ENCODE results near the gene NKTR.

NKTR gene

GRCh38 chr3:42633544-42633943, 33.1 kb downstream of the NKTR start:
- no peaks in the 10 kb centered on the region for H3K27me3 ChIP-seq (ENCODE audit: control insufficient read depth, insufficient read depth, low read length)
- H3K4me1 ChIP-seq (ENCODE audit: control insufficient read depth, low read depth, low read length): peaks cover 19% of the 10 kb centered on the region
- no peak overlapping the region for H3K4me3 ChIP-seq (ENCODE audit: low read length)
- no peaks in the 10 kb centered on the region for H3K9me3 ChIP-seq (ENCODE audit: control insufficient read depth, low read depth, low read length)
- no peak overlapping the region for H3K27ac ChIP-seq (ENCODE audit: low read length)
- H3K36me3 ChIP-seq (ENCODE audit: control insufficient read depth, low read depth, low read length): peaks cover 83% of the 10 kb centered on the region
- no peak overlapping the region for H3K9ac ChIP-seq (ENCODE audit: low read length)

- no peak overlapping the region for H3K4me3 ChIP-seq (ENCODE audit: low read length)
- no peak overlapping the region for H3K27ac ChIP-seq (ENCODE audit: low read length)
- H3K9ac ChIP-seq (ENCODE audit: low read length): no peak overlapping the region
- H3K27me3 ChIP-seq (ENCODE audit: control insufficient read depth, insufficient read depth, low read length): no peaks in the 10 kb centered on the region
- peaks cover 16% of the 10 kb centered on the region for H3K4me1 ChIP-seq (ENCODE audit: control insufficient read depth, low read depth, low read length)
- peaks cover 95% of the 10 kb centered on the region for H3K36me3 ChIP-seq (ENCODE audit: control insufficient read depth, low read depth, low read length)
- H3K9me3 ChIP-seq (ENCODE audit: control insufficient read depth, low read depth, low read length): no peaks in the 10 kb centered on the region
Observed at GRCh38 chr3:42635111-42635510, 34.6 kb downstream of the NKTR start.

- H3K4me1 ChIP-seq (ENCODE audit: control insufficient read depth, low read depth, low read length): no peaks in the 10 kb centered on the region
- H3K4me3 ChIP-seq (ENCODE audit: low read length): no peak overlapping the region
- H3K9ac ChIP-seq (ENCODE audit: low read length): no peak overlapping the region
- H3K27me3 ChIP-seq (ENCODE audit: control insufficient read depth, insufficient read depth, low read length): no peaks in the 10 kb centered on the region
- peaks cover 92% of the 10 kb centered on the region for H3K36me3 ChIP-seq (ENCODE audit: control insufficient read depth, low read depth, low read length)
- H3K27ac ChIP-seq (ENCODE audit: low read length): no peak overlapping the region
- no peaks in the 10 kb centered on the region for H3K9me3 ChIP-seq (ENCODE audit: control insufficient read depth, low read depth, low read length)
Observed at GRCh38 chr3:42637001-42637400, 36.5 kb downstream of the NKTR start.

GRCh38 chr3:42638339-42638842, 37.9 kb downstream of the NKTR start:
- Histone ChIP-seq H3K27ac (ENCODE audit: low read length) (no peak overlapping the region), H3K27me3 (ENCODE audit: control insufficient read depth, insufficient read depth, low read length) (no peaks in the 10 kb centered on the region), H3K9ac (ENCODE audit: low read length) (no peak overlapping the region), H3K9me3 (ENCODE audit: control insufficient read depth, low read depth, low read length) (no peaks in the 10 kb centered on the region), H3K4me1 (ENCODE audit: control insufficient read depth, low read depth, low read length) (no peaks in the 10 kb centered on the region), H3K4me3 (ENCODE audit: low read length) (no peak overlapping the region), H3K36me3 (ENCODE audit: control insufficient read depth, low read depth, low read length) (peaks cover 93% of the 10 kb centered on the region)

DNA sequence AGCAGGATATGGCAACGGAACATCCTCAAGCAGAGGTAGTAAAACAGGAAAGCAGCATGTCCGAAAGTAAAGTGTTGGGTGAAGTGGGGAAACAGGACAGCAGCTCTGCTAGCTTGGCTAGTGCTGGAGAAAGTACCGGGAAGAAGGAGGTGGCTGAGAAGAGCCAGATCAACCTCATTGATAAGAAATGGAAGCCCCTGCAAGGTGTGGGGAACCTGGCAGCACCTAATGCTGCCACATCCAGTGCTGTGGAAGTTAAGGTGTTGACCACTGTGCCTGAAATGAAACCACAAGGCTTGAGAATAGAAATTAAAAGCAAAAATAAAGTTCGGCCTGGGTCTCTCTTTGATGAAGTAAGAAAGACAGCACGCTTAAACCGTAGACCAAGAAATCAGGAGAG, 38.7 kb downstream of the NKTR start:
- H3K9me3 ChIP-seq (ENCODE audit: control insufficient read depth, low read depth, low read length): no peaks in the 10 kb centered on the region
- H3K4me1 ChIP-seq (ENCODE audit: control insufficient read depth, low read depth, low read length): no peaks in the 10 kb centered on the region
- no peak overlapping the region for H3K4me3 ChIP-seq (ENCODE audit: low read length)
- H3K9ac ChIP-seq (ENCODE audit: low read length): no peak overlapping the region
- H3K27me3 ChIP-seq (ENCODE audit: control insufficient read depth, insufficient read depth, low read length): no peaks in the 10 kb centered on the region
- no peak overlapping the region for H3K27ac ChIP-seq (ENCODE audit: low read length)
- peaks cover 92% of the 10 kb centered on the region for H3K36me3 ChIP-seq (ENCODE audit: control insufficient read depth, low read depth, low read length)

- Histone ChIP-seq H3K4me3 (ENCODE audit: low read length) (no peak overlapping the region), H3K9me3 (ENCODE audit: control insufficient read depth, low read depth, low read length) (no peaks in the 10 kb centered on the region), H3K27me3 (ENCODE audit: control insufficient read depth, insufficient read depth, low read length) (no peaks in the 10 kb centered on the region), H3K9ac (ENCODE audit: low read length) (no peak overlapping the region), H3K36me3 (ENCODE audit: control insufficient read depth, low read depth, low read length) (peaks cover 91% of the 10 kb centered on the region), H3K27ac (ENCODE audit: low read length) (no peak overlapping the region), H3K4me1 (ENCODE audit: control insufficient read depth, low read depth, low read length) (no peaks in the 10 kb centered on the region)
Observed at GRCh38 chr3:42640129-42640528, 39.6 kb downstream of the NKTR start.

DNA sequence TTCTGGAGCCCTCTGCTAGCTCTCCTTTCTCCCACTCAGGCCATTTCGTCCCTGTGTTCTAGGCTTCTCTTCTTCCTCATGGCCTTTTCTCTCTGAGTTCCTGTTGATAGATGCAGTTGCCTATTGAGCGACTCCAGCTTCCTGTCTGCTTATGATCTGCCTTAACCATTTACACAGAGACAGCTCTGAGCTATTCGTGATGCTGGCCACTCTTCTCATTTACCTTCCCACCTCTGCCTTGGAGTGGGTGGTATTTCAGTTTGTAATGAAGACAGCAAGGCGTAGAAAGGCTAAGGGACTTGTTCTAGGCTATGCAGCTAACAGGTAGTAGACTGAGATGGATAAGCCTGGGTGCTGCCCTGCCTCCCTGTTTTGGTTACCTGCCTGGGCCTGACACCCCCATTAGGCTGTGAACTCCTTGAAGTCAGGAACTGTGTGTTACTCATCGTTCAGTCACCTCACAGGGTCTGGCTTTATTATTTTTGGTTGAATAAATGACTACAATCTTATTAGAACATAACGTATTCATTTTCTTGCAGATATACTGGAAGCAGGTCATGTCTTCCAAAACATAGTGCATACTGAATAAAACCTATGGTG, 40.4 kb downstream of the NKTR start:
- Histone ChIP-seq H3K27ac (ENCODE audit: low read length) (no peak overlapping the region), H3K36me3 (ENCODE audit: control insufficient read depth, low read depth, low read length) (peaks cover 93% of the 10 kb centered on the region), H3K27me3 (ENCODE audit: control insufficient read depth, insufficient read depth, low read length) (no peaks in the 10 kb centered on the region), H3K4me3 (ENCODE audit: low read length) (no peak overlapping the region), H3K4me1 (ENCODE audit: control insufficient read depth, low read depth, low read length) (no peaks in the 10 kb centered on the region), H3K9me3 (ENCODE audit: control insufficient read depth, low read depth, low read length) (no peaks in the 10 kb centered on the region), H3K9ac (ENCODE audit: low read length) (no peak overlapping the region)

- H3K36me3 ChIP-seq (ENCODE audit: control insufficient read depth, low read depth, low read length): peaks cover 54% of the 10 kb centered on the region
Observed at GRCh38 chr3:42647821-42648459, 47.5 kb downstream of the NKTR start.

DNA sequence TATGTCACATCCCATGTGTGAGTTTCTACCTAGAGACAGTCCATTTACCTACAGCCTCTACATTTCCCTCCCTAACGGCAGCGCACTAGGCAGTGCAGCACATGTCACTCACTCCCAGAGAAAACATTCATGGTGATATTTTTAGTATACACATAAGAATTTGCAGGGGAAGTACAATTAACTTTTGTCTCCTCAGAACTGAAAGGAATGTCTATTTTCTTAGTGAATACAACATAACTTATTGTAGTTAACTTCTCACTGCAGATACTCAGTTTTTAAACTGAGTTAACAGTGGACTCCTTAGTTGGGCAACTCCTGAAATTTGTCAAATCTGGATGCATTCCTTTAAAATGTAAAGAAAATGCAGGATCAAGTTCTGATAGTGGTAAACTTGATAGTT, 48.5 kb downstream of the NKTR start:
- Histone ChIP-seq H3K27me3 (ENCODE audit: control insufficient read depth, insufficient read depth, low read length) (no peaks in the 10 kb centered on the region), H3K4me1 (ENCODE audit: control insufficient read depth, low read depth, low read length) (peaks cover 31% of the 10 kb centered on the region), H3K9ac (ENCODE audit: low read length) (no peak overlapping the region), H3K4me3 (ENCODE audit: low read length) (no peak overlapping the region), H3K36me3 (ENCODE audit: control insufficient read depth, low read depth, low read length) (peaks cover 43% of the 10 kb centered on the region), H3K9me3 (ENCODE audit: control insufficient read depth, low read depth, low read length) (no peaks in the 10 kb centered on the region), H3K27ac (ENCODE audit: low read length) (no peak overlapping the region)

More at GRCh38 chr3:42647821-42648459, 47.5 kb downstream of the NKTR start:
- Histone ChIP-seq H3K4me1 (ENCODE audit: control insufficient read depth, low read depth, low read length) (peaks cover 24% of the 10 kb centered on the region), H3K9ac (ENCODE audit: low read length) (no peak overlapping the region), H3K9me3 (ENCODE audit: control insufficient read depth, low read depth, low read length) (no peaks in the 10 kb centered on the region), H3K27me3 (ENCODE audit: control insufficient read depth, insufficient read depth, low read length) (no peaks in the 10 kb centered on the region), H3K4me3 (ENCODE audit: low read length) (no peak overlapping the region), H3K27ac (ENCODE audit: low read length) (no peak overlapping the region)

GRCh38 chr3:42649783-42650182, 49.3 kb downstream of the NKTR start:
- no peaks in the 10 kb centered on the region for H3K9me3 ChIP-seq (ENCODE audit: control insufficient read depth, low read depth, low read length)
- no peak overlapping the region for H3K9ac ChIP-seq (ENCODE audit: low read length)
- H3K36me3 ChIP-seq (ENCODE audit: control insufficient read depth, low read depth, low read length): peaks cover 37% of the 10 kb centered on the region
- H3K4me3 ChIP-seq (ENCODE audit: low read length): no peak overlapping the region
- no peak overlapping the region for H3K27ac ChIP-seq (ENCODE audit: low read length)
- no peaks in the 10 kb centered on the region for H3K27me3 ChIP-seq (ENCODE audit: control insufficient read depth, insufficient read depth, low read length)
- H3K4me1 ChIP-seq (ENCODE audit: control insufficient read depth, low read depth, low read length): peaks cover 31% of the 10 kb centered on the region

- Histone ChIP-seq H3K4me3 (ENCODE audit: low read length) (no peak overlapping the region), H3K9me3 (ENCODE audit: control insufficient read depth, low read depth, low read length) (no peaks in the 10 kb centered on the region), H3K27me3 (ENCODE audit: control insufficient read depth, insufficient read depth, low read length) (no peaks in the 10 kb centered on the region), H3K27ac (ENCODE audit: low read length) (no peak overlapping the region), H3K36me3 (ENCODE audit: control insufficient read depth, low read depth, low read length) (peaks cover 20% of the 10 kb centered on the region), H3K9ac (ENCODE audit: low read length) (no peak overlapping the region), H3K4me1 (ENCODE audit: control insufficient read depth, low read depth, low read length) (peaks cover 36% of the 10 kb centered on the region)
Observed at GRCh38 chr3:42651248-42652091, 51.0 kb downstream of the NKTR start.
